ENCODE results near the gene ERAP2. TPM values are rescaled to one million over a fixed set of nuclear protein-coding genes. Genes with fewer than 3 reads are reported as not detected.
"Not testable (repeated sequence)": the region's sequence is repeated elsewhere in the genome, so short reads cannot be mapped to it uniquely, and the experiment has no call there.

ERAP2 gene, protein sequence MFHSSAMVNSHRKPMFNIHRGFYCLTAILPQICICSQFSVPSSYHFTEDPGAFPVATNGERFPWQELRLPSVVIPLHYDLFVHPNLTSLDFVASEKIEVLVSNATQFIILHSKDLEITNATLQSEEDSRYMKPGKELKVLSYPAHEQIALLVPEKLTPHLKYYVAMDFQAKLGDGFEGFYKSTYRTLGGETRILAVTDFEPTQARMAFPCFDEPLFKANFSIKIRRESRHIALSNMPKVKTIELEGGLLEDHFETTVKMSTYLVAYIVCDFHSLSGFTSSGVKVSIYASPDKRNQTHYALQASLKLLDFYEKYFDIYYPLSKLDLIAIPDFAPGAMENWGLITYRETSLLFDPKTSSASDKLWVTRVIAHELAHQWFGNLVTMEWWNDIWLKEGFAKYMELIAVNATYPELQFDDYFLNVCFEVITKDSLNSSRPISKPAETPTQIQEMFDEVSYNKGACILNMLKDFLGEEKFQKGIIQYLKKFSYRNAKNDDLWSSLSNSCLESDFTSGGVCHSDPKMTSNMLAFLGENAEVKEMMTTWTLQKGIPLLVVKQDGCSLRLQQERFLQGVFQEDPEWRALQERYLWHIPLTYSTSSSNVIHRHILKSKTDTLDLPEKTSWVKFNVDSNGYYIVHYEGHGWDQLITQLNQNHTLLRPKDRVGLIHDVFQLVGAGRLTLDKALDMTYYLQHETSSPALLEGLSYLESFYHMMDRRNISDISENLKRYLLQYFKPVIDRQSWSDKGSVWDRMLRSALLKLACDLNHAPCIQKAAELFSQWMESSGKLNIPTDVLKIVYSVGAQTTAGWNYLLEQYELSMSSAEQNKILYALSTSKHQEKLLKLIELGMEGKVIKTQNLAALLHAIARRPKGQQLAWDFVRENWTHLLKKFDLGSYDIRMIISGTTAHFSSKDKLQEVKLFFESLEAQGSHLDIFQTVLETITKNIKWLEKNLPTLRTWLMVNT
- total RNA-seq = 100 to 1,000 TPM; 103 to 301 TPM

DNA sequence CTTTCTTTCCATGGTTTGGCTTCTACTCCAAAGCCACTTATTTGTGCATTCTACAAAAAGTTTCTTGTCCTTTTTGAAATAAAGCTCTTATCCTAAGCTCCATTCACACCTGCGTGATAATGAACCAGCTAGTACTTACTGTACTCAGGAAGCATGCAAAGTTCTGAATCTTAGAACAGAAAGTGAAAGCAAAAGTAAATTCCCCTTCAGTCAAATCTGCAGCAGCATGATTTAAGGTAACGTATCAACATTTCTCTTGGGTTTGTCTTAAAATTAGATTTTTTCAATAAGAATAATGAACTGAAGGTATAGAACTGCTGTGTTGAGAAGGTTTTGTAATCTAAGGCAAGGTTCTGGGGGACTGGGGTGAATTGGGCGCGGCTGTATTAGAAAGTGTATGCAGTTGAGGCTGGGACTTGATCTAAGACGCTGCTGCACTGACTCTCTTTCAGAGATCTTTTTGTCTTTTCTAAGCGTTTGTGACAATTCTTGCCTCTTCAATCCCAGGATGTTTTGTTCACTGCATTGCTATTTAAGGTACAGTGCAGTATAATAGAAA is at the start of gene ERAP2:
Gene ERAP2, plus strand, starts transcription at position 209 of the 559 bp plus-strand sequence. CDS start 3,186 bp downstream, outside the sequence.
- Mint-ChIP-seq H3K36me3 (peaks cover 35% of the 10 kb centered on the region), H3K27ac (peak within 1 kb of the TSS; percentile 98)
- no peak for DNase-seq (ENCODE audit: low spot score)

DNA sequence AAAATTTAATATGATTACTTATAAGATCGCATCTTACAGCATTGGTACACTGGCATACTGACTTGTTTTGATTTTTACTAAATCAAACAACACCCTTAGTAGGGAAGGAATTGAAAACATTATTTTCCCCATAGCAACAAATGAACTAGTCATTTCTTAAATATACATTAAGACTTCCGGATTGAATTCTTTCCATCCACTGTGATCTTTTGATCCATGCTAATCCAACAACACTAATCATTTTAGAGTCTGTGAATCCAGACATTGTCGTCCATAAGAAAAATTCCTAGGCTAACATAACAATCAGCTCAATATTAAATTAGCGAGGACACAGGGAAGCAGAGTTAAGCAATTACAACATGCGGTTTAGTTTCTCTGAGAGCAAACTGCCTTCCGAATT is 47.0 kb upstream of the ERAP2 start:
- Mint-ChIP-seq H3K9me3 (no peaks in the 10 kb centered on the region), H3K27me3 (peaks cover 0 to 5% of the 10 kb centered on the region in 2 donors), H3K4me1 (ENCODE audit: low read depth in 2 of 2) (peaks cover 0 to 2% of the 10 kb centered on the region in 2 donors), H3K36me3 (no peaks in the 10 kb centered on the region), H3K27ac (no peak overlapping the region), H3K4me3 (no peak overlapping the region)
- no peak for DNase-seq (ENCODE audit: low spot score)
- ATAC-seq = no peak

More for the DNA sequence above, at the start of gene ERAP2:
- Mint-ChIP-seq H3K4me3 (peak within 1 kb of the TSS; percentile 89), H3K4me1 (ENCODE audit: low read depth in 2 of 2) (peaks cover 56 to 66% of the 10 kb centered on the region in 2 donors), H3K9me3 (no peaks in the 10 kb centered on the region), H3K27me3 (no peaks in the 10 kb centered on the region)
- ATAC-seq = peak; percentile 76 to 83

DNA sequence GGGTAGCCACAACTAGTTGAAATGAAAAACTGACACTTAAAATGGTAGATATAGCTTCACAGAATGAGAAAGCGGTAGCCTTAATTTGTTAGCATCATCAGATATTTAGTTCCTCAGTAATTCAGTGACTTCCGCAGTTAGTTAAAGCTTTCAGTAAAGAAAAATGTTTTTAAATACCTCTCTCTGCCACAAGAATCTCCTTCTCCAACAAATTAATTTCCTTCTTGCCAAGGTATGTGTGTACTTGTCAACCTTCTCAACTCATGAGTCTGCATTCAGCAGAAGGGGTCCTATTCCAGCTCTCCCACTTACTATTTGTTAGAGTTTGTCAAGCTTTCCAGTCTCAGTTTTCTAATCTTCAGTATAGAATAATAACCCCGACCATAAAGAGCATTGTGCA is 42.3 kb upstream of the ERAP2 start:
- Mint-ChIP-seq H3K9me3 (no peaks in the 10 kb centered on the region), H3K36me3 (no peaks in the 10 kb centered on the region), H3K27me3 (peaks cover 0 to 2% of the 10 kb centered on the region in 2 donors), H3K4me1 (ENCODE audit: low read depth in 2 of 2) (peaks cover 0 to 3% of the 10 kb centered on the region in 2 donors), H3K27ac (no peak overlapping the region), H3K4me3 (no peak overlapping the region)
- DNase-seq (ENCODE audit: low spot score) = no peak
- ATAC-seq = no peak

DNA sequence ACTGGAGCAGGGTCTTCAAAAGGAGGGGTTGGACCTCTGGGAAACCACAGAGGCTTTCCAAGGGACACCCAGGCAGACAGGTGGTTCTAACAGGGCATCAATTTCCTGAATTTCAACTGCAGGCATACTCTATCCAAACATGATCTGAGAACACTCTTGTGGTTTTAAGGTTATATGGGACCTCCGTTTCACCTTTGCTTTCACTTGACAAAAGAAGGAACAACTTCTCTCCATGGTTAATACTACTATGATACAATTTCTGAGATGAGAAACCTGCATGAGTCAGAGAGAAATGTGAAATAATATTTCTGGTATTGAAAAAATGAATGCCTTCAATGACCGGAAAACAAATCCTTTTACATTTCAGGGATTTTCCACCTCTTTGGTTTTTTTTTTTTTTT is 40.5 kb upstream of the ERAP2 start:
- Mint-ChIP-seq H3K4me3 (no peak overlapping the region), H3K27ac (no peak overlapping the region), H3K27me3 (peaks cover 0 to 2% of the 10 kb centered on the region in 2 donors), H3K4me1 (ENCODE audit: low read depth in 2 of 2) (peaks cover 0 to 3% of the 10 kb centered on the region in 2 donors), H3K36me3 (no peaks in the 10 kb centered on the region), H3K9me3 (no peaks in the 10 kb centered on the region)
- DNase-seq (ENCODE audit: low spot score) (no peak), ATAC-seq (no peak)

DNA sequence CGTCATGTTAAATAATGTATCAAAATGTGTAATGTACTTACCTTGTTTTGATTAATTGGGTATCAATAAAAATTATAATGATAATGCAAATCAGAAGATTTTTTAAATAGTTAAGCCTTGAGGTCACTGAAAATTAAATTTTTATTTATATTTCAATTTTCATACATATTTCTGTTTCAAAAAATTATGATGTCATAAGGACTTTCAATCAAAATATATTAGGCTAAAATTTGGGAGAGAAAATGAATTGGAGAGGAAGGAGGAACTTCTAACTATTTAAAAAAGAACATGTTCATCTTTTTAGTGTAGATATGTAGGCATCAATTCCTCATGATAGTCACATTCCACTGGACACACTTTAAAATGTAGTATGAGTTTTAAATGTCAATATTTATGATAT is 39.5 kb upstream of the ERAP2 start:
- H3K27ac Mint-ChIP-seq = no peak overlapping the region
- H3K27me3 Mint-ChIP-seq = peaks cover 0 to 2% of the 10 kb centered on the region in 2 donors
- no peak for ATAC-seq
- no peaks in the 10 kb centered on the region for H3K36me3 Mint-ChIP-seq
- no peak overlapping the region for H3K4me3 Mint-ChIP-seq
- H3K9me3 Mint-ChIP-seq = no peaks in the 10 kb centered on the region
- peaks cover 0 to 3% of the 10 kb centered on the region in 2 donors for H3K4me1 Mint-ChIP-seq (ENCODE audit: low read depth in 2 of 2)
- no peak for DNase-seq (ENCODE audit: low spot score)

DNA sequence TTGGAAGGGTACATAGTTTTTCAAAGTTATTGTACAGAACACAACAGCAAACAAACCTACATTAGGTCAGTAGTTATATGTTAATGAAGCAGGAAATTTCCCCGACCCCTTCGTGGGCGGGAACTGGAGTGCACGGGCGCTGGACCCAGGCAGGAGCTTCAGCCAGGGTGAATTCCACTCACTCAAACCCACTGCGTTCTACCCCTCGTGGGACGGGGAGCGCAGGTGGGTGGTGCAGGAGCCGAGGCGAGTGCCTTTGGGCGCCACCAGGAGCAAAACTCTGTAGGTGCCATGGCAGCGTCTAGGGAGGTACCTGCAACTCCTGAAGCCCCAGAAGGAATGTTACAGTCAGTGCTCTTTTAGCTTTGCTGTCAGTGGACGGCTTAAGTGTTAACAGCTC is 39.0 kb upstream of the ERAP2 start:
- Mint-ChIP-seq H3K27ac (no peak overlapping the region), H3K4me1 (ENCODE audit: low read depth in 2 of 2) (peaks cover 0 to 3% of the 10 kb centered on the region in 2 donors), H3K4me3 (no peak overlapping the region), H3K9me3 (no peaks in the 10 kb centered on the region), H3K27me3 (peaks cover 0 to 2% of the 10 kb centered on the region in 2 donors), H3K36me3 (no peaks in the 10 kb centered on the region)
- ATAC-seq (no peak), DNase-seq (ENCODE audit: low spot score) (no peak)

DNA sequence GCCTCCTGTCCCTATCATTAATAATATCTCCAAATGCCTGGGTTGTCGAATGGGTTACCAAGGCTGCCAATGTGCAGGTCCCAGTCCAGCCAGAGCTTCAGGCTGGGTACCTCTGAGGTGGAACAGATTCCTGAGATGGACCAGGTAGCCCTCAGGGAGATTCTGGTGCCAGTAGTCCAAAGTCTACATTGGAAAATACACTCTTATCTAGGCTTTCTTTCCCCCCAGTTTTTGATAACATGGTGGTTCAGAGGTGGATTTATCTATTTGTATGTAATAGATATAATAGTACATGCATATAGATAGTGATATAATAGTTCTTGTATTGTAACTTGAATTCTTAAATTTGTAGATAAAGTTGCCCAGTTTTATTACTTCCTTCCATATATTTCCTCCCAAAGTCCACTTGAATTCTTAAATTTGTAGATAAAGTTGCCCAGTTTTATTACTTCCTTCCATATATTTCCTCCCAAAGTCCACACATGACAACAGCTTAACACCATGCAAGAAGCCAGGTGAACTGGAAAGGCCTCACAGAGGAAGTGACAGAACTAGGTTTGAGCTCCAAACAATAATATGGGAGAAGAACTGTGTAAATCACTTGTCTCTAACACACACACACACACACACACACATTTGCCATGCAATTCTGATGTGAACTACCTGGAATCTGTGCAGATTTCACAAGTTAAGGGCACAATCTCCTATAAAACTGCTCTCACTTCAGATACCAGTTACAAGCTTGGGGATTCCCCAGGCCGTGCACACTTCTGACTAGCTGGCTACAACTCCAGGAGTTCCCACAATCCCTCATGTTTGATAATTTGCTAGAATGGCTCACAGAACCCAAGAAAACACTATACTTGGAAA is 37.9 kb upstream of the ERAP2 start:
- peaks cover 0 to 2% of the 10 kb centered on the region in 2 donors for H3K27me3 Mint-ChIP-seq
- ATAC-seq (no peak), DNase-seq (ENCODE audit: low spot score) (no peak)
- no peaks in the 10 kb centered on the region for H3K36me3 Mint-ChIP-seq
- H3K9me3 Mint-ChIP-seq = no peaks in the 10 kb centered on the region
- H3K4me1 Mint-ChIP-seq (ENCODE audit: low read depth in 2 of 2) = peaks cover 0 to 10% of the 10 kb centered on the region in 2 donors
- no peak overlapping the region for H3K4me3 Mint-ChIP-seq
- H3K27ac Mint-ChIP-seq = no peak overlapping the region

DNA sequence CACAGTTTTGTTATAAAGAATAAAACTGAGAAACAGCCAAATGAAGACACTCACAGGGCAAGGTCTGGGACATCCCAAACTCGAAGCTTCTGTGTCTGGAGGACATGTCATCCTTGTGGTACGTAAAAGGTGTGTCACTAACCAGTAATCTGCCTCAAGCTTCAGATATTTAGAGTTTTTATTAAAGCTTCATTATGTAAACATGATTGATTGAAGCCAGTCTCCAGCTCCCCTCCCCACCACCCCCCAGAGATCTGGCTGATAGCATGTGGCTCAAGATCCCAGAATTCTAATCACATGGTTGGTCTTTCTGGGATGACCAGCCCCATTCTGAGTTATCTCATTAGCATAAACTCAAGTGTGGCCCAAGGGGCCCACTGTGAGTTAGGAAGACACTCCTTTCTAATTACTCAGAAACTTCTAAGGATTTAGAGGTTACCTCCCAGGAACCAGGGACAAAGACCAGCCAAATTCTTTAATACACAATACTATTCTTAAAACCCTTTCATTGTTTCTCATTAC is 37.2 kb upstream of the ERAP2 start:
- H3K27ac Mint-ChIP-seq = no peak overlapping the region
- peaks cover 0 to 16% of the 10 kb centered on the region in 2 donors for H3K4me1 Mint-ChIP-seq (ENCODE audit: low read depth in 2 of 2)
- H3K9me3 Mint-ChIP-seq = no peaks in the 10 kb centered on the region
- DNase-seq (ENCODE audit: low spot score) = no peak
- no peak for ATAC-seq
- H3K36me3 Mint-ChIP-seq = no peaks in the 10 kb centered on the region
- peaks cover 0 to under 1% of the 10 kb centered on the region in 2 donors for H3K27me3 Mint-ChIP-seq
- no peak overlapping the region for H3K4me3 Mint-ChIP-seq

DNA sequence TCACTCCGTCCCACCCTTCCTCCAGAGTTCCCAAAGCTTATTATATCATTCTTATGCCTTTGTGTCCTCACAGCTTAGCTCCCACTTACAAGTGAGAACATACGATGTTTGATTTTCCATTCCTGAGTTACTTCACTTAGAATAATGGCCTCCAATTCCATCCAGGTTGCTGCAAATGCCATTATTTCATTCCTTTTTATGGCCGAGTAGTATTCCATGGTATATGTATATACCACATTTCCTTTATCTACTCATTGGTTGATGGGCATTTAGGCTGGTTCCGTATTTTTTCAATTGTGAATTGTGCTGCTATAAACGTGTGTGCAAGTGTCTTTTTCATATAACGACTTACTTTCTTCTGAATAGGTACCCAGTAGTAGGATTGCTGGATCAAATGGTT is 34.4 kb upstream of the ERAP2 start:
- DNase-seq (ENCODE audit: low spot score); ATAC-seq; H3K27ac Mint-ChIP-seq; H3K36me3 Mint-ChIP-seq; H3K4me3 Mint-ChIP-seq; H3K9me3 Mint-ChIP-seq; H3K27me3 Mint-ChIP-seq: not testable (repeated sequence)
- peaks cover 0 to 17% of the 10 kb centered on the region in 2 donors for H3K4me1 Mint-ChIP-seq (ENCODE audit: low read depth in 2 of 2)

DNA sequence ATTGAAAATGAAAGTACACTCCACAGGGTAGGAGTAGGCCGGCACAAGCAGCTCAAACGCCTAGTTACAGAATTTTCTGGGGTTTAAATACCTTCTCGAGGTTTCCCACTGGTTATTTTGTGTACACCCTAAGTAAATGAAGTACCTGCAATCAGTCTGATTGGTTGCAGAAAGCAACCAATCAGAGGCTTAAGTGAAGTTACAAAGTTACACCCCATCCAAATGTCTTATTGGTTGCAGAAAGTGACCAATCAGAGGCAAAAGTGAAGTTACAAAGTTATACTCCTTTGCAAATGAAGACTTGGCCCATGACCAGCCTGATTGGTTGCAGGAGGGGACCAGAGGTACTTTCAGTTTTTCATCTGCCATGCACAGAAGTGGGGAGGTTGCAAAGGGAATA is 33.2 kb upstream of the ERAP2 start:
- Mint-ChIP-seq H3K27ac (no peak overlapping the region), H3K36me3 (no peaks in the 10 kb centered on the region), H3K4me3 (no peak overlapping the region), H3K4me1 (ENCODE audit: low read depth in 2 of 2) (peaks cover 0 to 17% of the 10 kb centered on the region in 2 donors), H3K27me3 (no peaks in the 10 kb centered on the region), H3K9me3 (no peaks in the 10 kb centered on the region)
- ATAC-seq = no peak
- no peak for DNase-seq (ENCODE audit: low spot score)

DNA sequence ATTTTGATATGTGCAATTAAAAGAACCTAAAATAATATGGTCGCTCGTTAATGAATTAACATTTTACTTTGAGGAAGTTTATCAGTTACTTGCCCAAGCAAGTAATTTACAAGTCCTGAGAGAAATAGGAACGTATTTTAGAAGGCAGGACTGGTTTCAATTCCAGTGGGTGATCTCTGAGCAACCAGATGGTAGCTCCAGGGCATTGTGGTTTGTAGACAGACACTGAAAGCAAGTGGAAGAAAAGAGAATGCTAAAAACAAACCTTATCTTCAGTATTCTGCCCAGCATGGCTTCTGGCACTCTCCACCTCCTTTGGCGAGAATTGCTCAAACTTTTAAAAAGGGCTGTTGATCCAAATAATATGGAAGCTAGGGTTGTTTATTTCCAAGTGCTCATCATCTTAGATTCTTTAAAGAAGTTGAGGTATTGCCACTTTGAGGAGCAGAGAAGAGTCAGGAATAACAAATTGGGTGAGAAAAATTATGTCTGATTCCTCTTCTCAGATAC is 31.8 kb upstream of the ERAP2 start:
- peaks cover 0 to 14% of the 10 kb centered on the region in 2 donors for H3K4me1 Mint-ChIP-seq (ENCODE audit: low read depth in 2 of 2)
- H3K4me3 Mint-ChIP-seq = no peak overlapping the region

DNA sequence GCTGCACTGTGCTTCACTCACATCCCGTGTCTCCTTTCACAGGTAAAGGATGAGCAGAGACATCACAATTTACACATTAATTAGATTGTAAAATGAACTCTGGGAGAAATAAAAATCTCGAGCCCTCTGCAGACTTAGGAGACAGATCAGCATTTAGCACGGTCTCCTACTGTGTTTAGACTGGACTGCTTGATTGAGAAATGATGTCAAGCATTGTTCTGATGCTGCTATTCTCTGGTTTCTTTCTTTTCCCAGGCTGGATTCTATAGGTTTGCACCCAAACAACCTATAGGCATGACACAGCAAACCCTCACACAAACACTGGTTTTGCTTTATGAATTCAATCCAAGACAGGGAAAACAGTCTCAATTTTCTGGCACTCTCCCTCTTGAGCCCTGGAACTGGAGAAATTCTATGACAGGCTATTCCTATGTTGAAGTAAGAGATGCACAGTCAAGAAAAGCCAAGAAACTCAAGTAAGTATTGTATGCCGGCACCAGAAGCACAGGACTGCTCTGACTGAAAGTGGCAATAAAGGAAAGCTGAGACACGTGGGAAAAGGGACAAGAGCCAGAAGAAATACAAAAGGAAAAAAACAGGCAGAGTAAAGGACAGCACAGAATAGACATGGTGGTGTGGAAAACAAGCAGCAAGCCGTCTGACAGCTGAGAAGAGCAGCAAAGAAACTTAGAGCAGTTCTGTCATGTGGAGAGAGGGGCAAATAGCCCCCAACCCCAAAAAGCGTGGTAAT is 24.8 kb upstream of the ERAP2 start:
- Mint-ChIP-seq H3K4me3 (no peak overlapping the region), H3K9me3 (no peaks in the 10 kb centered on the region), H3K4me1 (ENCODE audit: low read depth in 2 of 2) (peaks cover 0 to 4% of the 10 kb centered on the region in 2 donors), H3K27me3 (no peaks in the 10 kb centered on the region), H3K36me3 (peaks cover 7% of the 10 kb centered on the region), H3K27ac (no peak overlapping the region)
- DNase-seq (ENCODE audit: low spot score) (no peak), ATAC-seq (no peak)

More for the DNA sequence above, 31.8 kb upstream of the ERAP2 start:
- Mint-ChIP-seq H3K9me3 (no peaks in the 10 kb centered on the region), H3K27ac (no peak overlapping the region), H3K27me3 (no peaks in the 10 kb centered on the region), H3K36me3 (peaks cover 5% of the 10 kb centered on the region)
- no peak for ATAC-seq
- DNase-seq (ENCODE audit: low spot score) = no peak

All from natural killer cell treated with Interleukin-12 subunit alpha and Interleukin-12 subunit beta and Interleukin-15 and Interleukin-18, amount 100 ng/mL, for 72 hours (primary cell).